SK-N-SH (cell line): ENCODE data around the gene PTBP2. TPM values are rescaled to one million over a fixed set of nuclear protein-coding genes. Genes with fewer than 3 reads are reported as not detected.

Source experiments
- CTCF ChIA-PET: fragments of 300-600, 350-600 bp; formaldehyde crosslinking; extraction: SDS; loops from one replicate; lab custom pipeline; 2021; lab: Yijun Ruan, JAX
- POLR2A ChIA-PET: fragments of 350-600 bp; sonication (Branson Sonifier 250); formaldehyde crosslinking; extraction: SDS; loops from one replicate; lab custom pipeline; 2020; ENCODE audit warnings: antibody characterized with exemption, inconsistent platforms; lab: Yijun Ruan, JAX
- DNase-seq: peaks from one replicate; pipeline ENCODE4 v3.0.0; 2012
- H2AFZ ChIP-seq: fragments of 200-600 bp; sonication (generic); 2 replicates; pipeline ENCODE4 v1.8.1; 2016; ENCODE audit warnings: antibody characterized with exemption, mild to moderate bottlenecking, low read depth
- H3F3A ChIP-seq: fragments of 200-600 bp; sonication (generic); replicated peaks from 2 replicates; pipeline ENCODE3; 2016; ENCODE audit warnings: antibody characterized with exemption, mild to moderate bottlenecking; ENCODE audit not compliant: insufficient read depth
- H3K27ac ChIP-seq, 2 experiments: fragments of 200-500 bp in 1 of 2; fragments of 200-600 bp in 1 of 2; sonication (Bioruptor generic) in 1 of 2; sonication (generic), shearing (Covaris generic) in 1 of 2; 2 replicates each; pipeline versions ENCODE4 v1.5.1 to v1.6.1; 2014 to 2016; ENCODE audit warnings: low read depth in 2 of 2, inconsistent platforms in 1 of 2, low read length in 1 of 2, mild to moderate bottlenecking in 1 of 2, mixed read lengths in 1 of 2
- H3K27me3 ChIP-seq: fragments of 200-600 bp; sonication (generic), shearing (Covaris generic); 2 replicates; pipeline ENCODE4 v1.6.1; 2016; ENCODE audit warnings: mixed run types; ENCODE audit not compliant: insufficient read depth
- H3K36me3 ChIP-seq, 2 experiments: fragments of 200-500 bp in 1 of 2; fragments of 200-600 bp in 1 of 2; sonication (Bioruptor generic) in 1 of 2; sonication (generic) in 1 of 2; replicated peaks in 1 of 2; 2 replicates each; pipeline versions ENCODE3 to v1.5.1; 2014 to 2016; ENCODE audit warnings: low read length in 1 of 2, mild to moderate bottlenecking in 1 of 2; ENCODE audit not compliant: insufficient read depth in 2 of 2, control insufficient read depth in 1 of 2
- H3K4me1 ChIP-seq, 2 experiments: fragments of 200-500 bp in 1 of 2; fragments of 200-600 bp in 1 of 2; sonication (Bioruptor generic) in 1 of 2; sonication (generic), shearing (Covaris generic) in 1 of 2; 2 replicates each; pipeline versions ENCODE4 v1.5.1 to v1.6.1; 2014 to 2016; ENCODE audit warnings: low read depth in 1 of 2, low read length in 1 of 2, mixed run types in 1 of 2; ENCODE audit not compliant: insufficient read depth in 2 of 2, control insufficient read depth in 1 of 2
- H3K4me2 ChIP-seq: fragments of 200-600 bp; sonication (generic), shearing (Covaris generic); 2 replicates; pipeline ENCODE4 v1.6.1; 2017; ENCODE audit warnings: mixed run types
- H3K4me3 ChIP-seq, 2 experiments: fragments of 200-500 bp in 1 of 2; fragments of 200-600 bp in 1 of 2; sonication (Bioruptor generic) in 1 of 2; sonication (generic), shearing (Covaris generic) in 1 of 2; 2 replicates each; pipeline versions ENCODE4 v1.5.1 to v1.8.1; 2014 to 2016; ENCODE audit warnings: low read depth in 2 of 2, inconsistent platforms in 1 of 2, low read length in 1 of 2, mild to moderate bottlenecking in 1 of 2, mixed read lengths in 1 of 2, moderate library complexity in 1 of 2
- H3K79me2 ChIP-seq: fragments of 200-600 bp; sonication (generic); 2 replicates; pipeline ENCODE4 v1.8.1; 2017; ENCODE audit warnings: mild to moderate bottlenecking; ENCODE audit not compliant: insufficient read depth
- H3K9ac ChIP-seq: fragments of 200-600 bp; sonication (generic); 2 replicates; pipeline ENCODE4 v1.6.1; 2017; ENCODE audit warnings: mixed run types
- H3K9me2 ChIP-seq: fragments of 200-600 bp; sonication (generic); 2 replicates; pipeline ENCODE4 v1.6.1; 2017; ENCODE audit warnings: mixed run types
- H3K9me3 ChIP-seq: fragments of 200-600 bp; sonication (generic); 2 replicates; pipeline ENCODE4 v1.6.1; 2017; ENCODE audit warnings: mixed run types, mild to moderate bottlenecking, moderate library complexity
- H4K20me1 ChIP-seq: fragments of 200-600 bp; sonication (generic); 2 replicates; pipeline ENCODE4 v1.6.1; 2017; ENCODE audit warnings: mild to moderate bottlenecking, mixed run types; ENCODE audit not compliant: insufficient read depth
- ELF1 ChIP-seq: IDR thresholded peaks from 2 replicates; pipeline ENCODE4 v1.4.0; 2012
- FOSL2 ChIP-seq: IDR thresholded peaks from 2 replicates; pipeline ENCODE4 v1.4.0; 2012; ENCODE audit warnings: low read depth, mild to moderate bottlenecking, moderate library complexity, borderline replicate concordance
- FOXJ3 ChIP-seq: sonication (generic); formaldehyde crosslinking; IDR thresholded peaks from 2 replicates; pipeline ENCODE4 v1.5.1; 2020; ENCODE audit warnings: mild to moderate bottlenecking, missing genetic modification reagents
- GABPA ChIP-seq: IDR thresholded peaks from 2 replicates; pipeline ENCODE4 v1.4.0; 2012; ENCODE audit warnings: low read depth, mild to moderate bottlenecking
- JUND ChIP-seq: IDR thresholded peaks from 2 replicates; pipeline ENCODE4 v1.4.0; 2012
- MXI1 ChIP-seq: IDR thresholded peaks from 2 replicates; pipeline ENCODE4 v1.6.1; 2012; ENCODE audit warnings: mild to moderate bottlenecking, low read depth, low read length, improper control_type of control experiment
- NFIC ChIP-seq: IDR thresholded peaks from 2 replicates; pipeline ENCODE4 v1.4.0; 2012; ENCODE audit warnings: borderline replicate concordance
- RCOR1 ChIP-seq: fragments of 150-350 bp; IDR thresholded peaks from 2 replicates; pipeline ENCODE4 v1.6.1; 2017; ENCODE audit warnings: antibody characterized with exemption, low read length
- SMC3 ChIP-seq: IDR thresholded peaks from 2 replicates; pipeline ENCODE4 v1.6.1; 2012; ENCODE audit warnings: low read depth, low read length, improper control_type of control experiment
- TAF1 ChIP-seq: IDR thresholded peaks from 2 replicates; pipeline ENCODE4 v1.6.1; 2012; ENCODE audit warnings: low read depth, mild to moderate bottlenecking, low read length, moderate library complexity, borderline replicate concordance
- TCF12 ChIP-seq: IDR thresholded peaks from 2 replicates; pipeline ENCODE4 v1.4.0; 2012
- YY1 ChIP-seq: IDR thresholded peaks from 2 replicates; pipeline ENCODE4 v1.4.0; 2012; ENCODE audit warnings: low read depth, mild to moderate bottlenecking
- WGBS: methylation state at CpG from one replicate; pipeline ENCODE4 v1.1.6; 2017; ENCODE audit warnings: low lambda C conversion rate; 5-methylcytosine and 5-hydroxymethylcytosine counted together
- polyA plus RNA-seq, 3 experiments: library from polyadenylated mRNA; depleted of rRNA; stranded (reverse); fragments of >200 nt; gene quantifications; 2 replicates each; pipeline ENCODE4 v1.2.3, GENCODE V29; 2012
- TF ChIP-seq, protein P1 (sequence below): IDR thresholded peaks from 2 replicates; pipeline ENCODE4 v1.6.1; 2012; ENCODE audit warnings: mild to moderate bottlenecking, low read depth, low read length, moderate library complexity
- TF ChIP-seq, protein P2 (sequence below): IDR thresholded peaks from 2 replicates; pipeline ENCODE4 v1.4.0; 2012; ENCODE audit warnings: low read depth, borderline replicate concordance
- TF ChIP-seq, protein P3 (sequence below): fragments of 150-350 bp; IDR thresholded peaks from 2 replicates; pipeline ENCODE4 v1.6.1; 2016; ENCODE audit warnings: mild to moderate bottlenecking, low read depth, low read length
- TF ChIP-seq, protein P4 (sequence below): IDR thresholded peaks from 2 replicates; pipeline ENCODE4 v1.4.0; 2012; ENCODE audit warnings: low read depth, borderline replicate concordance
- TF ChIP-seq, protein P5 (sequence below): IDR thresholded peaks from 2 replicates; pipeline ENCODE4; 2012
- TF ChIP-seq, protein P6 (sequence below): fragments of 200-600 bp; sonication (generic); IDR thresholded peaks from 2 replicates; pipeline ENCODE4 v1.6.1; 2017; ENCODE audit warnings: antibody characterized with exemption, mild to moderate bottlenecking, moderate library complexity

Gene PTBP2
- polyA plus RNA-seq, 1 of the 3 experiments (the other 2 are of a cell fraction), result 7.3 TPM

DNA sequence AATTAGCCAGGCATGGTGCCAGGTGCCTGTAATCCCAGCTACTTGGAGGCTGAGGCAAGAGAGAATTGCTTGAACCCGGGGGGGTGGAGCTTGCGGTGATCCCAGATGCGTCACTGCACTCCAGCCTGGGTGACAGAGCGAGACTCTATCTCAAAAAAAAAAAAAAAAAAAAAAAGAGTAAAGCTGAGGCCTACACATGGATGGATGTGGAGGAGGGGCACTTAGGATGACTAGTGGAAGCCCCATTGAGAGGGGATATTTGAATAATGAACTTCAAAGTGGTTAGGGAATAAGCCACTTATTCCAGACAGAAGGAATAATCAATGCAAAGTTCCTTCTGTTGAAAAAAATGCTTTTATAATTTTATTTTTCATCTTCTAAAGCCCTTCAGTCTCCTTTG lies 51.4 kb downstream of the PTBP2 start:
- Histone ChIP-seq H3K79me2 (peaks cover 42% of the 10 kb centered on the region), H4K20me1 (peaks cover 1% of the 10 kb centered on the region; the same call in 1 of the 2 replicates), H3K9me3 (no peaks in the 10 kb centered on the region; the same call in 1 of the 2 replicates), H3K36me3 (peaks cover 66 to 69% of the 10 kb centered on the region in 2 experiments), H3F3A (peaks cover 2% of the 10 kb centered on the region), H3K4me1 (peaks cover 0 to 2% of the 10 kb centered on the region in 2 experiments; a peak in 1 of 4 replicates), H2AFZ (no peak overlapping the region), H3K27ac (no peak overlapping the region), H3K27me3 (no peaks in the 10 kb centered on the region), H3K4me2 (no peak overlapping the region), H3K9me2 (no peaks in the 10 kb centered on the region), H3K9ac (no peak overlapping the region), H3K4me3 (no peak overlapping the region)
- 100% methylated on average over 4 of the region's 4 CpGs for WGBS
- POLR2A ChIA-PET, result no interaction called here
- TF ChIP-seq, protein P1, sequence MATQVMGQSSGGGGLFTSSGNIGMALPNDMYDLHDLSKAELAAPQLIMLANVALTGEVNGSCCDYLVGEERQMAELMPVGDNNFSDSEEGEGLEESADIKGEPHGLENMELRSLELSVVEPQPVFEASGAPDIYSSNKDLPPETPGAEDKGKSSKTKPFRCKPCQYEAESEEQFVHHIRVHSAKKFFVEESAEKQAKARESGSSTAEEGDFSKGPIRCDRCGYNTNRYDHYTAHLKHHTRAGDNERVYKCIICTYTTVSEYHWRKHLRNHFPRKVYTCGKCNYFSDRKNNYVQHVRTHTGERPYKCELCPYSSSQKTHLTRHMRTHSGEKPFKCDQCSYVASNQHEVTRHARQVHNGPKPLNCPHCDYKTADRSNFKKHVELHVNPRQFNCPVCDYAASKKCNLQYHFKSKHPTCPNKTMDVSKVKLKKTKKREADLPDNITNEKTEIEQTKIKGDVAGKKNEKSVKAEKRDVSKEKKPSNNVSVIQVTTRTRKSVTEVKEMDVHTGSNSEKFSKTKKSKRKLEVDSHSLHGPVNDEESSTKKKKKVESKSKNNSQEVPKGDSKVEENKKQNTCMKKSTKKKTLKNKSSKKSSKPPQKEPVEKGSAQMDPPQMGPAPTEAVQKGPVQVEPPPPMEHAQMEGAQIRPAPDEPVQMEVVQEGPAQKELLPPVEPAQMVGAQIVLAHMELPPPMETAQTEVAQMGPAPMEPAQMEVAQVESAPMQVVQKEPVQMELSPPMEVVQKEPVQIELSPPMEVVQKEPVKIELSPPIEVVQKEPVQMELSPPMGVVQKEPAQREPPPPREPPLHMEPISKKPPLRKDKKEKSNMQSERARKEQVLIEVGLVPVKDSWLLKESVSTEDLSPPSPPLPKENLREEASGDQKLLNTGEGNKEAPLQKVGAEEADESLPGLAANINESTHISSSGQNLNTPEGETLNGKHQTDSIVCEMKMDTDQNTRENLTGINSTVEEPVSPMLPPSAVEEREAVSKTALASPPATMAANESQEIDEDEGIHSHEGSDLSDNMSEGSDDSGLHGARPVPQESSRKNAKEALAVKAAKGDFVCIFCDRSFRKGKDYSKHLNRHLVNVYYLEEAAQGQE, result no peak
- no peak for TF ChIP-seq TCF12
- TF ChIP-seq, protein P2, sequence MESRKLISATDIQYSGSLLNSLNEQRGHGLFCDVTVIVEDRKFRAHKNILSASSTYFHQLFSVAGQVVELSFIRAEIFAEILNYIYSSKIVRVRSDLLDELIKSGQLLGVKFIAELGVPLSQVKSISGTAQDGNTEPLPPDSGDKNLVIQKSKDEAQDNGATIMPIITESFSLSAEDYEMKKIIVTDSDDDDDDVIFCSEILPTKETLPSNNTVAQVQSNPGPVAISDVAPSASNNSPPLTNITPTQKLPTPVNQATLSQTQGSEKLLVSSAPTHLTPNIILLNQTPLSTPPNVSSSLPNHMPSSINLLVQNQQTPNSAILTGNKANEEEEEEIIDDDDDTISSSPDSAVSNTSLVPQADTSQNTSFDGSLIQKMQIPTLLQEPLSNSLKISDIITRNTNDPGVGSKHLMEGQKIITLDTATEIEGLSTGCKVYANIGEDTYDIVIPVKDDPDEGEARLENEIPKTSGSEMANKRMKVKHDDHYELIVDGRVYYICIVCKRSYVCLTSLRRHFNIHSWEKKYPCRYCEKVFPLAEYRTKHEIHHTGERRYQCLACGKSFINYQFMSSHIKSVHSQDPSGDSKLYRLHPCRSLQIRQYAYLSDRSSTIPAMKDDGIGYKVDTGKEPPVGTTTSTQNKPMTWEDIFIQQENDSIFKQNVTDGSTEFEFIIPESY, result no peak
- TF ChIP-seq YY1, result no peak
- TF ChIP-seq, protein P3, sequence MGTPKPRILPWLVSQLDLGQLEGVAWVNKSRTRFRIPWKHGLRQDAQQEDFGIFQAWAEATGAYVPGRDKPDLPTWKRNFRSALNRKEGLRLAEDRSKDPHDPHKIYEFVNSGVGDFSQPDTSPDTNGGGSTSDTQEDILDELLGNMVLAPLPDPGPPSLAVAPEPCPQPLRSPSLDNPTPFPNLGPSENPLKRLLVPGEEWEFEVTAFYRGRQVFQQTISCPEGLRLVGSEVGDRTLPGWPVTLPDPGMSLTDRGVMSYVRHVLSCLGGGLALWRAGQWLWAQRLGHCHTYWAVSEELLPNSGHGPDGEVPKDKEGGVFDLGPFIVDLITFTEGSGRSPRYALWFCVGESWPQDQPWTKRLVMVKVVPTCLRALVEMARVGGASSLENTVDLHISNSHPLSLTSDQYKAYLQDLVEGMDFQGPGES, result no peak
- TF ChIP-seq GABPA, result no peak
- TF ChIP-seq FOSL2, result no peak
- no peak for TF ChIP-seq JUND
- TF ChIP-seq SMC3, result no peak
- TF ChIP-seq, protein P4, sequence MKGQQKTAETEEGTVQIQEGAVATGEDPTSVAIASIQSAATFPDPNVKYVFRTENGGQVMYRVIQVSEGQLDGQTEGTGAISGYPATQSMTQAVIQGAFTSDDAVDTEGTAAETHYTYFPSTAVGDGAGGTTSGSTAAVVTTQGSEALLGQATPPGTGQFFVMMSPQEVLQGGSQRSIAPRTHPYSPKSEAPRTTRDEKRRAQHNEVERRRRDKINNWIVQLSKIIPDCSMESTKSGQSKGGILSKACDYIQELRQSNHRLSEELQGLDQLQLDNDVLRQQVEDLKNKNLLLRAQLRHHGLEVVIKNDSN, result no peak
- no peak for TF ChIP-seq RCOR1
- TF ChIP-seq TAF1, result no peak
- TF ChIP-seq FOXJ3 (CRISPR knock-in tag), result no peak
- TF ChIP-seq ELF1, result no peak
- TF ChIP-seq MXI1, result no peak
- TF ChIP-seq NFIC, result no peak
- TF ChIP-seq, protein P5, sequence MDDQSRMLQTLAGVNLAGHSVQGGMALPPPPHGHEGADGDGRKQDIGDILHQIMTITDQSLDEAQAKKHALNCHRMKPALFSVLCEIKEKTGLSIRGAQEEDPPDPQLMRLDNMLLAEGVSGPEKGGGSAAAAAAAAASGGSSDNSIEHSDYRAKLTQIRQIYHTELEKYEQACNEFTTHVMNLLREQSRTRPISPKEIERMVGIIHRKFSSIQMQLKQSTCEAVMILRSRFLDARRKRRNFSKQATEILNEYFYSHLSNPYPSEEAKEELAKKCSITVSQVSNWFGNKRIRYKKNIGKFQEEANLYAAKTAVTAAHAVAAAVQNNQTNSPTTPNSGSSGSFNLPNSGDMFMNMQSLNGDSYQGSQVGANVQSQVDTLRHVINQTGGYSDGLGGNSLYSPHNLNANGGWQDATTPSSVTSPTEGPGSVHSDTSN, result no peak
- TF ChIP-seq, protein P6, sequence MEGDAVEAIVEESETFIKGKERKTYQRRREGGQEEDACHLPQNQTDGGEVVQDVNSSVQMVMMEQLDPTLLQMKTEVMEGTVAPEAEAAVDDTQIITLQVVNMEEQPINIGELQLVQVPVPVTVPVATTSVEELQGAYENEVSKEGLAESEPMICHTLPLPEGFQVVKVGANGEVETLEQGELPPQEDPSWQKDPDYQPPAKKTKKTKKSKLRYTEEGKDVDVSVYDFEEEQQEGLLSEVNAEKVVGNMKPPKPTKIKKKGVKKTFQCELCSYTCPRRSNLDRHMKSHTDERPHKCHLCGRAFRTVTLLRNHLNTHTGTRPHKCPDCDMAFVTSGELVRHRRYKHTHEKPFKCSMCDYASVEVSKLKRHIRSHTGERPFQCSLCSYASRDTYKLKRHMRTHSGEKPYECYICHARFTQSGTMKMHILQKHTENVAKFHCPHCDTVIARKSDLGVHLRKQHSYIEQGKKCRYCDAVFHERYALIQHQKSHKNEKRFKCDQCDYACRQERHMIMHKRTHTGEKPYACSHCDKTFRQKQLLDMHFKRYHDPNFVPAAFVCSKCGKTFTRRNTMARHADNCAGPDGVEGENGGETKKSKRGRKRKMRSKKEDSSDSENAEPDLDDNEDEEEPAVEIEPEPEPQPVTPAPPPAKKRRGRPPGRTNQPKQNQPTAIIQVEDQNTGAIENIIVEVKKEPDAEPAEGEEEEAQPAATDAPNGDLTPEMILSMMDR, result no peak
- CTCF ChIA-PET, result interaction anchor here (0.6 to 1.2 kb wide), 2 partner anchors 27 to 72 kb away, joined by 3 read pairs; no protein-coding TSS in a partner anchor
- no peak for DNase-seq
